Measurements from ENCODE around the gene TSGA10IP.
A peak's percentile ranks its signal among the peaks of the same experiment; 100 is the strongest.

TSGA10IP gene

GRCh38 chr11:65965986-65966762 lies 20.9 kb downstream of the TSGA10IP start:
- H3K4me3 ChIP-seq (ENCODE audit: low read depth, low read length), result no peak overlapping the region
- DNase-seq (ENCODE audit: low read depth), result no peak
- TF ChIP-seq CTCF (conservative IDR thresholded peaks at IDR 0.05; ENCODE audit: low read depth, low read length), result no peak

GRCh38 chr11:65967329-65967934 lies 22.2 kb downstream of the TSGA10IP start:
- TF ChIP-seq CTCF (conservative IDR thresholded peaks at IDR 0.05; ENCODE audit: low read depth, low read length), result no peak
- no peak overlapping the region for H3K4me3 ChIP-seq (ENCODE audit: low read depth, low read length)
- no peak for DNase-seq (ENCODE audit: low read depth)

GRCh38 chr11:65968600-65969482 lies 23.6 kb downstream of the TSGA10IP start:
- DNase-seq (ENCODE audit: low read depth), result no peak
- no peak overlapping the region for H3K4me3 ChIP-seq (ENCODE audit: low read depth, low read length)
- peak; percentile 23 for TF ChIP-seq CTCF (conservative IDR thresholded peaks at IDR 0.05; ENCODE audit: low read depth, low read length)

GRCh38 chr11:65972116-65972515 lies 26.8 kb downstream of the TSGA10IP start:
- no peak for DNase-seq (ENCODE audit: low read depth)
- no peak overlapping the region for H3K4me3 ChIP-seq (ENCODE audit: low read depth, low read length)
- no peak for TF ChIP-seq CTCF (conservative IDR thresholded peaks at IDR 0.05; ENCODE audit: low read depth, low read length)

- no peak for TF ChIP-seq CTCF (conservative IDR thresholded peaks at IDR 0.05; ENCODE audit: low read depth, low read length)
- DNase-seq (ENCODE audit: low read depth), result no peak
- H3K4me3 ChIP-seq (ENCODE audit: low read depth, low read length), result no peak overlapping the region
Observed at GRCh38 chr11:65973439-65974110, 28.3 kb downstream of the TSGA10IP start.

- TF ChIP-seq CTCF (conservative IDR thresholded peaks at IDR 0.05; ENCODE audit: low read depth, low read length), result no peak
- no peak overlapping the region for H3K4me3 ChIP-seq (ENCODE audit: low read depth, low read length)
- no peak for DNase-seq (ENCODE audit: low read depth)
Observed at GRCh38 chr11:65975771-65976170, 30.5 kb downstream of the TSGA10IP start.

Measured in choroid plexus epithelial cell (primary cell).